Stimulated activated naive CD8-positive, alpha-beta T cell treated with anti-CD3 and anti-CD28 coated beads, Interleukin-15, amount 100 ng/mL, for 72 hours (primary cell): ENCODE measurements around the gene DET1.
A peak's percentile ranks its signal among the peaks of the same experiment; 100 is the strongest.
"Not testable (repeated sequence)": the region's sequence is repeated elsewhere in the genome, so short reads cannot be mapped to it uniquely, and the experiment has no call there.

Source experiments
- ATAC-seq: fragments of 150-1000 bp; cut with Tn5 transposase; 2 replicates; pipeline ENCODE4 v1.10.0; 2021; ENCODE audit warnings: mild to moderate bottlenecking, moderate library complexity
- DNase-seq, 2 donors: peaks; one replicate each; pipeline ENCODE4 v3.0.0; 2021 to 2022
- H3K27ac Mint-ChIP-seq, 2 donors: one replicate each; pipeline ENCODE4 v1.8.0; 2022; ENCODE audit warnings: mild to moderate bottlenecking in 2 of 2, mixed read lengths in 2 of 2, moderate library complexity in 2 of 2
- H3K27me3 Mint-ChIP-seq: one replicate; pipeline ENCODE4 v1.8.0; 2022; ENCODE audit warnings: mixed read lengths
- H3K4me1 Mint-ChIP-seq: one replicate; pipeline ENCODE4 v1.8.0; 2022; ENCODE audit warnings: mild to moderate bottlenecking, mixed read lengths
- H3K4me3 Mint-ChIP-seq, 2 donors: one replicate each; pipeline ENCODE4 v1.8.0; 2022; ENCODE audit warnings: mild to moderate bottlenecking in 2 of 2, mixed read lengths in 2 of 2, moderate library complexity in 1 of 2
- H3K9me3 Mint-ChIP-seq, 2 donors: one replicate each; pipeline ENCODE4 v1.8.0; 2022; ENCODE audit warnings: mixed read lengths in 2 of 2

Gene DET1

GRCh38 chr15:88546248-88547129, at the start of gene DET1:
TSS of gene DET1 (minus strand) at chr15:88546681. CDS start at chr15:88531705, 14,976 bp downstream.
- Mint-ChIP-seq H3K4me3 (peak within 1 kb of the TSS; percentile 85 to 88), H3K27me3 (no peaks in the 10 kb centered on the region), H3K27ac (peak within 1 kb of the TSS; percentile 89 to 97), H3K9me3 (peaks cover 7 to 9% of the 10 kb centered on the region in 2 donors), H3K4me1 (peaks cover 18% of the 10 kb centered on the region)
- ATAC-seq (peak; percentile 98), DNase-seq (peak; percentile 93 to 97)

- ATAC-seq = no peak
- no peak for DNase-seq
- H3K9me3 Mint-ChIP-seq = no peaks in the 10 kb centered on the region
- no peak overlapping the region for H3K4me3 Mint-ChIP-seq
- no peak overlapping the region for H3K27ac Mint-ChIP-seq
- no peaks in the 10 kb centered on the region for H3K27me3 Mint-ChIP-seq
- H3K4me1 Mint-ChIP-seq = peaks cover 8% of the 10 kb centered on the region
These were observed 44.9 kb upstream of the DET1 start for GRCh38 chr15:88591384-88591783.

GRCh38 chr15:88590759-88591158, 44.3 kb upstream of the DET1 start:
- ATAC-seq (no peak), DNase-seq (no peak)
- H3K9me3 Mint-ChIP-seq = no peaks in the 10 kb centered on the region
- peaks cover 8% of the 10 kb centered on the region for H3K4me1 Mint-ChIP-seq
- no peak overlapping the region for H3K4me3 Mint-ChIP-seq
- no peak overlapping the region for H3K27ac Mint-ChIP-seq
- no peaks in the 10 kb centered on the region for H3K27me3 Mint-ChIP-seq

DNA sequence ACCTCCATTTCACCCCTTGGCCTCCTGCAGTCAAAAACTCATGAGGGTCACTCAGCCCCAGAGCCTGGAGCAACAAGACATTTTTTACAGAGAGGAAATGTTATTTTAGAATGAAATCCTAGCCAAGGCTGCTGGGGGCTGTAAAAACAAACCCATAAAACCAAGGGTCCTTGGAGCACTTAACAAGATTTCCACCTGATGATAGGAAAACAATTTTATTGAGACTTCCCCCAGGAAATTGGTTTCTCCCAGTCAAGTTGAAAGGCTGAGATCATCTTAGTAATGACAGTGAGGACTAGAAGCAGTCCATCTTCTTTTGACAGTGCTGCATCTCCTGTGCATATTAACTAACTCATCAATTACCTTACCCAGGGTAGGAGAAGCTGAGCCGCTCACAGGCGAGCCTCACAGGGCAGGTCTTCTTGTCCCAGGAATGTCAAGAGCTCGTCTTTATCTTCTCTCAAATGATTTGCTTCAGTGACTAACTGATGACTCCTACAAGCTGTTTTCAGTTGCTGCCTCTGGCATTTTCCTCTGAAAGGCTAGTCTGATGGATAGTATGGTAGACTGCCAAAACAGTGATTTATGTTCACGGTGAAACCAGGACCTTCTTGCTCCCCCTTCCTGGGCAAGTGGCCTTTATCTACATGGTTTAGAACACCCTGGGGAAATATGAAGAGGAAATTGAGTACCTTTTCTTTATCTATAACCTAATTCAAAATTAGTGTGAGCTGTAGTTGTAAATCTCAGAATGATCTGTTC, 40.1 kb upstream of the DET1 start:
- no peaks in the 10 kb centered on the region for H3K27me3 Mint-ChIP-seq
- H3K27ac Mint-ChIP-seq = no peak overlapping the region
- ATAC-seq (no peak), DNase-seq (no peak)
- H3K4me3 Mint-ChIP-seq = no peak overlapping the region
- H3K9me3 Mint-ChIP-seq = no peaks in the 10 kb centered on the region
- no peaks in the 10 kb centered on the region for H3K4me1 Mint-ChIP-seq

DNA sequence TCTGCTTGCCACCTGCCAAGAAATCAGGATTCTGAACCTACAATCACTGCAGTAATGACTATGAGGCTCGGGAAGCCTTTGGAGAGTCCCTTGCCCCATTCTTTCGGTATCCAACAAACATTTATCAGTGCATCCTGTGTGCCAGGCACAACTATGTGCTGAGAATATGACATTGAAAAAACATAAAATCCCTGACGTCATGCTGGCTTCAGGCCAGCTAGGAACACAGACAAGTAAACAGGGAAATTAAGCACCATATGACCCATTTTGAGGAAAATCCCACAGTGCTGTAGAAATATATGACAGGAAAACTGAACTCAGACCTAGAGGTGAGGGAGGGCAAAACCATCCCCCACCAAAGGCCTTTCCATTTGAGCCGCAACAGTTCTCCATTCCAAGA, 34.1 kb upstream of the DET1 start:
- H3K9me3 Mint-ChIP-seq = no peaks in the 10 kb centered on the region
- DNase-seq (no peak), ATAC-seq (no peak)
- no peaks in the 10 kb centered on the region for H3K4me1 Mint-ChIP-seq
- H3K27ac Mint-ChIP-seq = no peak overlapping the region
- H3K27me3 Mint-ChIP-seq = no peaks in the 10 kb centered on the region
- H3K4me3 Mint-ChIP-seq = no peak overlapping the region

- Mint-ChIP-seq H3K27me3 (no peaks in the 10 kb centered on the region), H3K4me3 (no peak overlapping the region), H3K27ac (no peak overlapping the region), H3K4me1 (no peaks in the 10 kb centered on the region), H3K9me3 (no peaks in the 10 kb centered on the region)
- ATAC-seq (no peak), DNase-seq (no peak)
These were observed 32.8 kb upstream of the DET1 start for GRCh38 chr15:88579322-88579721.

DNA sequence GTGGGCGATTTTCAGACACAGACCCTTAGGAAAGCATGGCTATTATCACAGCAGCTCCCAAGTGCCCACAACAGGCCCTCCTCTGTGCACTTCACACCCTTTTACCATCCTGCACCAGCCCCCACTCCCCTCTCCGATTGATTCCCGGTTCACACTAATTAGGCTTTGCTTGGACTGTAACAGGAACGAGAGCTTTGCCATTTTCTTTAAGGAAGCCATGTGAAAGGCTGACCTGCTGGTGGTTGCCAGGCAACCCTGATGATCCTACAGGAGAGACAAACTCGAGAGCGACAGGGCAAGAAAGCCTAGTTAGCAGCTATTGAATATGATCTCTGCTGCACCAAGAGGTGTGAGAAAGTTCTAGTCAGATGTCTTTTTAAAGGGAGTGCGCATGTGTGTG, 28.2 kb upstream of the DET1 start:
- Mint-ChIP-seq H3K27ac (no peak overlapping the region), H3K4me3 (no peak overlapping the region), H3K4me1 (no peaks in the 10 kb centered on the region), H3K9me3 (no peaks in the 10 kb centered on the region), H3K27me3 (no peaks in the 10 kb centered on the region)
- ATAC-seq (no peak), DNase-seq (no peak)

GRCh38 chr15:88574077-88574476, 27.6 kb upstream of the DET1 start:
- Mint-ChIP-seq H3K4me1 (no peaks in the 10 kb centered on the region), H3K27ac (no peak overlapping the region), H3K27me3 (no peaks in the 10 kb centered on the region), H3K9me3 (no peaks in the 10 kb centered on the region), H3K4me3 (no peak overlapping the region)
- ATAC-seq (no peak), DNase-seq (no peak)

DNA sequence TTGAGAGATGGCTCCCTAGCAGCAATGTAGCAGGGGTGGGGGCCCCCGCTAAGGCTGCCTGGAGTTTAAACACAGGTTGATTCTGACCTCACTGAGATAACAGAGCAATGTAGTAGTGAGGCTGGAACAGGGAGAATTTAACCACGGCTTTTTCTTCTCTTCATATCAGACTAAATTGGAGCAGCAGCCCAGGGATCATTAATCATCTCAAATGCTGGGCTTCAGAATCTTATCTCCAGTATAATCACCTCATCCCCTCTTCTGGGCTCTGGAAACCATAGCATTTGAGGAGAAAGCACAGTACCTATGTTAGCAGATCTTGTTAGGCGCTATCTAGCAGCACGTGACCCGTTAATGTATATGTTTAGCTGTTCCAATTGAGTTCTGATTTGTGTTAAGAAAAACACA, 25.4 kb upstream of the DET1 start:
- no peak overlapping the region for H3K27ac Mint-ChIP-seq
- H3K27me3 Mint-ChIP-seq = no peaks in the 10 kb centered on the region
- no peaks in the 10 kb centered on the region for H3K4me1 Mint-ChIP-seq
- H3K9me3 Mint-ChIP-seq = no peaks in the 10 kb centered on the region
- H3K4me3 Mint-ChIP-seq = no peak overlapping the region
- ATAC-seq = no peak
- DNase-seq = no peak

DNA sequence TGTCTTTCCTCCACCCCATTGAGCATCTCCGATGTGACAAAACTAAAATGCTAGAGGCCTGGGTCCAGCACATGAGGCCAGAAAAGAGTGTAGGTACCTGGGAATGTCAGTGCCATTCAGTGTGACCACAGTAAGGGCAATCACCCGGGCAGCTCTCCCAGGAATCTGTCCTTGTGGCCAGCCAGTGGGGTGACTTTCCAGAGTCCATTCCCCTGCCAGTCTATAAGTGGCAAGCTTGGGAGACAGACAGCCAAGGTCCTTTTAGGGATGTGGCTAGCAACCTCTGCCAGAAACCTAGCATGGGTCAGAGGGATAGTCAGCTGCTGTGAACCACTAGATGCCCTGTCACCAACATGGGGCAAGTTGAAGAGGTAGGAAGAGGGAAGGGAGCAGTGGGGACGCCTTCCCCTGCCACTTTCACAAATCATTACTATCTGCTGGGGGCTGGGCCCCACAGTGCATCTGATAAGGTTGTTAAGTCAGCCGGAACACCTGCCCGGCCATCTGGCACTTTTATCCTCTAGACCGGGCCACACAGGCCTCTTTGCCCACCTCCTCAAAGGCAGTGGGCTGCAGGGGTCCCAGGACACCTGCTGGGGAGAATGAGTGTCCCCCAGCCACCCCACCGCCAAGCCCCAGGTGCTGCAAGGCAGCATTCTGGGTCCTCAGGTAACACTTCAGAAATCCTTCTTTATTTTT, 24.8 kb upstream of the DET1 start:
- H3K9me3 Mint-ChIP-seq = no peaks in the 10 kb centered on the region
- no peak overlapping the region for H3K27ac Mint-ChIP-seq
- no peaks in the 10 kb centered on the region for H3K27me3 Mint-ChIP-seq
- ATAC-seq = no peak
- DNase-seq = no peak
- no peak overlapping the region for H3K4me3 Mint-ChIP-seq
- H3K4me1 Mint-ChIP-seq = no peaks in the 10 kb centered on the region

DNA sequence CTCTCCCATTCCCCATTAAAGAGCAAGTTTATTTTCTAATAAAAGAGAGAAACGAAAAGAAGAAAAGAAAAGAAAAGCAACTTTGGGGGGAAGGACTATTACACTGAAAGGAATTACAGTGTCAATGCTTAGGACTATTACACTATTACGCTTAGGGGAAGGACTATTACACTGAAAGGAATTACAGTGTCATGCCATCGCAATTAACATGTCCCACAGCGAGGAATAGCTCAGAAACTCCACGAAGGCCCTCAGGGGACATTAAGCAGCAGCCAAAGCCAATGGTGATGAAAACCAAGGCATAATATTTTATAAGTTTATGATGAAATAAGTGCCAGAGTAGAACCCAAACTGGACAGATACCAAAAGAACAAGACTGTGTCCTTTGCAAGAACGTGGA, 22.1 kb upstream of the DET1 start:
- peak overlapping the region in 1 of 2 donors; percentile 10 for H3K27ac Mint-ChIP-seq
- no peak overlapping the region for H3K4me3 Mint-ChIP-seq
- no peaks in the 10 kb centered on the region for H3K9me3 Mint-ChIP-seq
- DNase-seq (no peak), ATAC-seq (no peak)
- H3K27me3 Mint-ChIP-seq = no peaks in the 10 kb centered on the region
- no peaks in the 10 kb centered on the region for H3K4me1 Mint-ChIP-seq

DNA sequence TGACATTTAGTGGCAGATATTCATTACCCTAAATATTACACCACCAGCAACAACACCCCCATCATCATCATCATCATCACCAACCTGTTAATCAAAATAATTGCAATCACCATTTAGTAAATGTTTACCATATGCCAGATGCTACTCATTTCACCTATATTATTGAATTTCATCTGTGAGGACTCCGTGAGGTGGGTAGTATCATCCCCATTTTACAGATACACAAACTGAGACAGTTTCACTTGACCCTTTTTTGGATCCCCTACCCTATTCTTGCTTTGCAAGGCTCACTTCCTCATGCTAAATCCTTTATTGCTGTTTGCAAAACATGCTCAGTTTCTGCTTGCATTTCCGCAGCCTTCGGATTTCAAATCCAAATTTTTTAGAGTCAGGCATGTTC, 18.3 kb upstream of the DET1 start:
- Mint-ChIP-seq H3K27me3 (peaks cover 8% of the 10 kb centered on the region), H3K27ac (no peak overlapping the region), H3K4me3 (no peak overlapping the region), H3K4me1 (no peaks in the 10 kb centered on the region), H3K9me3 (no peaks in the 10 kb centered on the region)
- no peak for ATAC-seq
- no peak for DNase-seq

GRCh38 chr15:88563638-88564037, 17.2 kb upstream of the DET1 start:
- no peak overlapping the region for H3K4me3 Mint-ChIP-seq
- ATAC-seq = no peak
- no peak for DNase-seq
- H3K27ac Mint-ChIP-seq = no peak overlapping the region
- H3K27me3 Mint-ChIP-seq = peaks cover 8% of the 10 kb centered on the region
- H3K9me3 Mint-ChIP-seq = peaks cover 4 to 5% of the 10 kb centered on the region in 2 donors
- no peaks in the 10 kb centered on the region for H3K4me1 Mint-ChIP-seq

GRCh38 chr15:88559565-88559964, 13.1 kb upstream of the DET1 start:
- DNase-seq, H3K4me1 Mint-ChIP-seq, ATAC-seq, H3K4me3 Mint-ChIP-seq, H3K27ac Mint-ChIP-seq, H3K27me3 Mint-ChIP-seq: not testable (repeated sequence)
- peaks cover 9 to 15% of the 10 kb centered on the region in 2 donors for H3K9me3 Mint-ChIP-seq

- peaks cover 9 to 15% of the 10 kb centered on the region in 2 donors for H3K9me3 Mint-ChIP-seq
- DNase-seq, H3K27me3 Mint-ChIP-seq, H3K27ac Mint-ChIP-seq, ATAC-seq, H3K4me3 Mint-ChIP-seq, H3K4me1 Mint-ChIP-seq: not testable (repeated sequence)
These were observed 11.5 kb upstream of the DET1 start for GRCh38 chr15:88558026-88558425.

- H3K27ac Mint-ChIP-seq, ATAC-seq, H3K4me3 Mint-ChIP-seq, DNase-seq, H3K27me3 Mint-ChIP-seq, H3K9me3 Mint-ChIP-seq: not testable (repeated sequence)
- peaks cover 11% of the 10 kb centered on the region for H3K4me1 Mint-ChIP-seq
These were observed 1.5 kb upstream of the DET1 start for GRCh38 chr15:88548009-88548408.
